Forelimb muscle (tissue), 1 donor: ENCODE data around the gene SCO2. TPM values are rescaled to one million over a fixed set of nuclear protein-coding genes. Genes with fewer than 3 reads are reported as not detected.

Source experiments
- DNase-seq: peaks from one replicate; pipeline ENCODE4 v3.0.0-alpha.2; 2013; ENCODE audit warnings: low read depth
- polyA plus RNA-seq: library from polyadenylated mRNA; unstranded; fragments of 120-200 nt; gene quantifications from one replicate; pipeline ENCODE4 v1.2.1, GENCODE V29; 2013; ENCODE audit not compliant: insufficient read length

Gene SCO2
- polyA plus RNA-seq, 1 donor: 1.6 TPM

DNA sequence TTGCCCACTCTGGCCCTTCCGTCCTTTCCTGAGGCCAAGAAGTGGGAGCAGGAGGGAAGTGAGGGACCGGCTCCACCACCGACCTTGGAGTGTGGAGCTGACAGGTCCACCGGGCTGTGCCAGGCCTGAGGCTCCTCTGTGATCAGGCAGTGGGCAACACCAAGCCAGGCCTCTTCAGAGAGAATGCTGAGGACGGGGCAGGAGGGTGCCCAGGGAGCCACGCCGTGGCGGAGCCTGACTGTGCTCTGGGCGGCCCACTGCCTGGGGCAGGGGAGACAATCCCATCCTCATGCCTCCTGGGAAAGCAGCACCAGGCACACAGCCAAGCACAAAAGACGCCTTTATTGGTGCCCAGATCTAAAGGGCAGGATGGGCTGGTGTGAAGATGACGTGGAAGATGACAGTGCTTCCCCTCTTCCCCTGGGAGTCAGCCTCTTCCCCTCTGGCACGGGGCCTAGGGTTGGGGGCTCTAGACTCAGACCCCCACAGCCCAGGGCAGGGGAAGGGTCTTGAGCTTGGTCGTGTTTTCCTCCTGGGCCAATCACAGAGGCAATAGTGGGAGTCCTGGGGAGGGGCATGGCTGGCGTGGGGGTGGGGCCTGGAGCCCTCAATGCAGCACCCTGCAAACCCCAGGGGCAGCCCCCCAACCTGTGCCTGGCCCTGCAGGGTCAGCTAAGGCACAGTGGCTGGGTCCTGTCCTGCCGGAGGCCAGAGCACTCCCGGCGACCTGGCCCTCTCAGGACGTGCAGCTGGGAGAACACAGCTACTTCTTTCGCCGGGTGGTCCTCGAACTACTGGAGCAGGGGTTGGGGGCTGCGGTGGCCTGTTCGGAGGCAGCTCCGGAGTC lies 22.5 kb downstream of the SCO2 start:
- DNase-seq: no peak

DNA sequence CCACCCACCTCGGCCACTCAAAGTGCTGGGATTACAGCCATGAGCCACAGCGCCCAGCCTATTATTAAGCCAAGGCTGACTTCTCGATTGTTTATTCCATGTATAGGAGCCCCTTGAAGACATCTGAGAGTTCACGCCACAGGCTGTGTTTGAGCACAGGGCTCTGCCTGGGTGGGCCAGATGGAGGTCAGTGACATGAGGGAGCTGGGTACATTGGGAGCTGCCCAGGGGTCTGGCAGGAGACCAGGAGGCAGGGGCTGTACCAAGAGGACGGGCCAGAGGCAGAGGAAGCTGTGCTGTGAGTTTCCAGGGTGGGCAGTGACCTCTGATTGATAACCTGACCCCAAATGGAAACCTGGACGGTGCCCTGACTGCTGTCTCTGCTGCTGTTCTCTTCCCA lies 23.3 kb downstream of the SCO2 start:
- no peak for DNase-seq

GRCh38 chr22:50500452-50500851 lies 24.9 kb downstream of the SCO2 start:
- DNase-seq: no peak

DNA sequence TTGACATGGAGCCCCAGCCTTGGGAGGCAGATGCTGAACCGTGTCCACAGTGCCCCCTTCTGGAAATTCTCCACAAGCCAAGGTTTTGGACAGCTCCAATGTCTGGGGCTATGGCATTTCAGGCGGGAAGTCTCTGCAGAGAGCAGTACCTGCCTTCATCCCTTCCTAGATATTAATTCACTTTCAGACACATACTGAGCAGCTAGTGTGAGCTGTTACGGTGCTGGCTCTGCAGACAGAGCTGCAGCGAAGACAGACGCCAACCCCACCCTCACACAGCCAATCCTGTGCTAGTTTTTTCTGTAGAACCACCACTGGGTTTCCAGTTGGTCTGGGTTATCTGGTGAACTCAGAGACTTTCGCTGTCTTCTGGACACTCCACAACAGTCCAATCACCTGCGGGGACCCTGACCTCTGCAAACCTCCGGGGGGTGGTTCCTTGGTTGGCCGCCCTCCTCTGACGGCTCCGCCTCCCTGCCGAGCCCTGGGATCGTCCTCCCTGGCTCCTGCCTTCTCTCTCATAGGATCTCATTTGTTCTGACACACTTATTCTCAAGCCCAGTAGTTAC lies 27.0 kb downstream of the SCO2 start:
- no peak for DNase-seq

GRCh38 chr22:50497093-50497492 lies 28.3 kb downstream of the SCO2 start:
- no peak for DNase-seq

GRCh38 chr22:50490531-50491308 lies 34.7 kb downstream of the SCO2 start:
- no peak for DNase-seq

DNA sequence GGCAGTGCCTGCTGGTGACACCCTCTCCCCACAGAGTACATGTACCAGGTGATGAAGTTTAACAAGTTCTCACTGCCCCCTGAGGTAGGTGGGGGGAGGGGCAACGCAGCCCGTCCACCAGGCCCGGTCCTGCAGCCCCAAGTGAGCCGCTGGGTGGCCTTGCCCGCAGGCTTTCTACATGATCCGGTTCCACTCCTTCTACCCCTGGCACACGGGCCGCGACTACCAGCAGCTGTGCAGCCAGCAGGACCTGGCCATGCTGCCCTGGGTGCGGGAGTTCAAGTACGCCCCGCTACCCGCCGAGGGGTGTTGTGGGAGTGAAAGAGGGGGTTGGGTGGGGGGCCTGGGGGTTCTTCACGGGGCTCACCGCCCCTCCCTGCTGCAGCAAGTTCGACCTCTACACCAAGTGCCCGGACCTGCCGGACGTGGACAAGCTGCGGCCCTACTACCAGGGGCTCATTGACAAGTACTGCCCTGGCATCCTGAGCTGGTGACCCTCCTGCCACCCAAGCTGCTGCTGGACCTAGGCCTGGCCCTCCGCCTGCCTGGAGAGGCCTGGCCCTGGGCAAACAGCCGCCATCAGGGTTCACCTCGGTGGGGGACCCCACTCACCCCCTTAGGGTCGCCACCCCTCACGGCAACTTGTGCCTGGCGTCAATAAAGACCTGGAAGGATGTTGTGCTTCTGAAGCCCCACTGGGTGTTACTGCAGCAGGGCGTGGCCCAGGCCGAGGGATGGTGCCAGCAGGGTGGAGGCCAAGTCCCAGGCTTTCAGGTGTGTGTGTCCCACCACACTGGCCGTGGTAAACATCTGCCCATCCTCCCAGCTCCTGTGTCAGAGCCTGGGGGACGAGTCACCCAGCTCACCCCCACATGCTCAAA lies 35.8 kb downstream of the SCO2 start:
- no peak for DNase-seq

- DNase-seq: no peak
Measured at GRCh38 chr22:50488886-50489285, 36.5 kb downstream of the SCO2 start.

DNA sequence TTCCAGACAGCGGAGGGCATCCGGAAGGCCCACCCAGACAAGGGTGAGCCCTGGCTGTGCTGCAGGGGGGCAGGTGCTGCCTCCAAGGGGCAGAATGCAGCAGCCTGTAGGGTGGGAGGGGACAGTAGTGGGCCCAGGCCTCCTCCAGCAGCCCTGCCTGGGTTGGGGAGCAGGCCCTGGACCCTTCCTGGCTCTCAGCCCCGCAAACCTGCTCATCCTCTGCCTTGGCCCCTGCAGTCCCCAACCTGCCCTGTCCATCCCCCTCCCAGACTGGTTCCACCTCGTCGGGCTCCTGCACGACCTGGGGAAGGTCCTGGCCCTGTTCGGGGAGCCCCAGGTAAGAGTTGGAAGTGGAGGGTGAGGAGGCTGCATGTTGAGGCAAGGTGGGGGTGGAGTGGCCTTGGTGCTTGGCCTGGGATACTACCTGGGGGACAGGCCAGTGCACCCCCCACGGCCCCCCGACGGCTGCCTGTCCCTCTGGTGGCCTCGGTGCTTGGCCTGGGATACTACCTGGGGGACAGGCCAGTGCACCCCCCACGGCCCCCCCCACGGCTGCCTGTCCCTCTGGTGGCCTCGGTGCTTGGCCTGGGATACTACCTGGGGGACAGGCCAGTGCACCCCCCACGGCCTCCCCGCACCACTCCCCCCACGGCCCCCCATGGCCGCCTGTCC lies 37.3 kb downstream of the SCO2 start:
- no peak for DNase-seq

- no peak for DNase-seq
Measured at GRCh38 chr22:50487290-50488005, 38.0 kb downstream of the SCO2 start.

DNA sequence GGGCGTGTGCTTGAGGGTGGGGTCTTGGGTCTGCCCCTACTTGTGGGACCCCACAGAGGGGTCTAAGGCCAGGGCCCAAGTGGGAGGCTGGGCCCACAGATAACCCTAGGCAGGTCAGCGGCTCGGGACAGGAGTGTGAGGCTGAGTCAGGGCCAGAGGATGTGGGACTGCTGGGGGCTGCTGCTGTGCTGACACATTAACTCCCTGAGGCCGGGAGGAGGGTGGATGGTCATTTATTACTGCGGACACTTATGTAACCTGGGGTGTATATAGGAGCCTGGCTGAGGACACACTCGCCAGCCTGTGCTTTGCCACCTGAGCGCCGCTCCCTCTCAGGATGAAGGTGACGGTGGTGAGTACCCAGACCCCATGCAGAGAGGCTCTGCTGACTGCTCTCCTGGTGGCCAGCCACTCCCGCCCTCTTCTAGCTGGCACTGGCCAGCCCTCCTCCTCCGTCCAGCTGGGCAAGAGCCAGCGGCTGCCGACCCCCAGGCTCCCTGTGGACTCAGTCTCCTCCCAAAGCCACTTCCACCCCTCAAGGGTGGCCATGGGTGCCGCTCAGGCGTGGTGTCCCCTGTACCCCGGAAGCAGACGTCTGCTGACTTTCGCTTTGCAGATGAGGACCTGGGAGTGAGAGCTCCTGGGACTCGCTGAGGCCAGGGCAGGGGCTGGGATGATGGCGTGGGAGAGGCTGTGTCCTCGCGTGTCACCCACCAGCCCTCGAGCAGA lies 38.7 kb downstream of the SCO2 start, which contains the start of gene MIOX:
Gene MIOX (plus strand): TSS at position 299 of the 729 bp plus-strand sequence. CDS start 39 bp downstream, at position 338.
- no peak for DNase-seq

GRCh38 chr22:50485221-50486131 lies 39.9 kb downstream of the SCO2 start:
- no peak for DNase-seq

- DNase-seq: no peak
Measured at GRCh38 chr22:50483977-50484853, 41.2 kb downstream of the SCO2 start.

DNA sequence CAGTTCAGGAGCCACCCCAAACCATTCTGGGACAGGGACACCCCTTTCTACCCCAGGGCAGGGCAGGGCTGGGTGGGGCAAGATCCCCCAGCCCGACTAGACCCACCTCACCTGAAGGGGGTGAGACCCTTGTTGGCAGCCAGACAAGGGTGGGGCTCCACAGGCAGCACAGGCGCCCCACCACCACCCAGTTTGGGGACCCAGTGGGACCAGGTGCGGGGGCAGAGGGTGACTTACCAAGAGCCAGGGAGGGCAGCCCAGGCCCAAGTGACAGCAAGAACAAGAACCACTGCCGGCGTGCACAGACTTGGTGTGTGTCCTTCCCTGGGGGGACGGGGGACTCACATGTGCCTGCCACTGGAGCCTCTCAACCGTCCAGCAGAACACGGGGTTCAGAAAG lies 41.8 kb downstream of the SCO2 start:
- no peak for DNase-seq

DNA sequence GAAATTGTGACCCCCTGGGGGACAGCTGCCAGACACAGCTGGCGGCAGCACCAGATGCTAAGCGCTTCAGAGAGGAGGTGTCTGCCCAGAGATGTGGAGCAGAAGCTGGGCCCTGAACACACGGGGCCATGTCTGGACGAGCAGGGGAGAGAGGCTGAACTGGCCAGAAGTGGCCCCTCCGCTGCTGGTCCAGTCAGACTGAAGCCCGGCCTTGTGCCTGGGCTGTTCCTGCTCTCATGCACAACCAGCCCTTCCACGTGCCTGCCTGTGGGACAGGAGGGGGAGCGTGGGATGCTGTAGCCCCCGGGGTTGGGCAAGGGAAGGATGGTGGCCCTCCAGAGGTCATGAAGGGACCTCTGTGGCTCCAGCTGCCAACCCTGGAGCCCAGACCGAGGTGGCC lies 42.3 kb downstream of the SCO2 start:
- no peak for DNase-seq

- no peak for DNase-seq
Measured at GRCh38 chr22:50482107-50483074, 43.0 kb downstream of the SCO2 start.
